HG02884 (cell line): ENCODE measurements around the gene ZCCHC9.
"Not testable (repeated sequence)": the region's sequence is repeated elsewhere in the genome, so short reads cannot be mapped to it uniquely, and the experiment has no call there.

ENCODE experiments used
- ATAC-seq: cut with Tn5 transposase; IDR thresholded peaks from one replicate; pipeline ENCODE4 v1.9.1; 2021; ENCODE audit warnings: mild to moderate bottlenecking, moderate library complexity; ENCODE audit not compliant: unreplicated experiment

ZCCHC9 gene

GRCh38 chr5:81303563-81303962 is 2.2 kb downstream of the ZCCHC9 start:
- no peak for ATAC-seq

- no peak for ATAC-seq
Observed at GRCh38 chr5:81305785-81306184, 4.4 kb downstream of the ZCCHC9 start.

GRCh38 chr5:81308836-81309235 is 7.4 kb downstream of the ZCCHC9 start:
- no peak for ATAC-seq

- no peak for ATAC-seq
Observed at GRCh38 chr5:81310402-81311063, 9.1 kb downstream of the ZCCHC9 start.

- ATAC-seq, result no peak
Observed at GRCh38 chr5:81313278-81313677, 11.9 kb downstream of the ZCCHC9 start.

GRCh38 chr5:81313686-81314085 is 12.3 kb downstream of the ZCCHC9 start:
- no peak for ATAC-seq

GRCh38 chr5:81314581-81314980 is 13.2 kb downstream of the ZCCHC9 start:
- no peak for ATAC-seq

GRCh38 chr5:81315336-81315735 is 13.9 kb downstream of the ZCCHC9 start:
- no peak for ATAC-seq

GRCh38 chr5:81315830-81316229 is 14.4 kb downstream of the ZCCHC9 start:
- ATAC-seq, result no peak

GRCh38 chr5:81316571-81316970 is 15.2 kb downstream of the ZCCHC9 start:
- ATAC-seq, result no peak

GRCh38 chr5:81317536-81317935 is 16.1 kb downstream of the ZCCHC9 start:
- ATAC-seq, result no peak

- no peak for ATAC-seq
Observed at GRCh38 chr5:81326554-81326953, 25.2 kb downstream of the ZCCHC9 start.

- ATAC-seq, result no peak
Observed at GRCh38 chr5:81334304-81335061, 33.1 kb downstream of the ZCCHC9 start.

GRCh38 chr5:81335946-81336345 is 34.6 kb downstream of the ZCCHC9 start:
- ATAC-seq, result no peak

- ATAC-seq, result no peak
Observed at GRCh38 chr5:81336556-81336955, 35.2 kb downstream of the ZCCHC9 start.

- no peak for ATAC-seq
Observed at GRCh38 chr5:81337803-81338202, 36.4 kb downstream of the ZCCHC9 start.

GRCh38 chr5:81338213-81338612 is 36.8 kb downstream of the ZCCHC9 start:
- ATAC-seq, result not testable (repeated sequence)

GRCh38 chr5:81344736-81345135 is 43.3 kb downstream of the ZCCHC9 start:
- no peak for ATAC-seq

- no peak for ATAC-seq
Observed at GRCh38 chr5:81345411-81346003, 44.1 kb downstream of the ZCCHC9 start.

- ATAC-seq, result no peak
Observed at GRCh38 chr5:81349161-81349560, 47.8 kb downstream of the ZCCHC9 start.

- no peak for ATAC-seq
Observed at GRCh38 chr5:81350507-81350906, 49.1 kb downstream of the ZCCHC9 start.

- no peak for ATAC-seq
Observed at GRCh38 chr5:81353189-81353588, 51.8 kb downstream of the ZCCHC9 start.
